HL-60 (cell line): ENCODE measurements around the gene GRIA1.

ENCODE experiments used
- DNase-seq, 2 experiments: peaks; one replicate each; pipeline ENCODE4 v3.0.0-alpha.2; 2010 to 2020; ENCODE audit warnings: low read depth in 1 of 2, low spot score in 1 of 2
- H3K27ac ChIP-seq: fragments of 250-450 bp; sonication (Bioruptor Pico); replicated peaks from 2 replicates; pipeline ENCODE4 v1.5.1; 2020; ENCODE audit warnings: mild to moderate bottlenecking, moderate library complexity
- H3K27me3 ChIP-seq: fragments of 250-450 bp; sonication (Bioruptor Pico); 2 replicates; pipeline ENCODE4 v1.5.1; 2021; ENCODE audit warnings: mild to moderate bottlenecking, moderate library complexity; ENCODE audit not compliant: insufficient read depth, poor library complexity, severe bottlenecking
- H3K4me3 ChIP-seq: replicated peaks from 2 replicates; pipeline ENCODE4 v1.5.1; 2011; ENCODE audit warnings: mild to moderate bottlenecking, control low read depth, low read length; ENCODE audit not compliant: insufficient read depth
- CTCF ChIP-seq: IDR thresholded peaks from one replicate; pipeline ENCODE4 v1.5.1; 2011; ENCODE audit warnings: low read length, control low read depth, inconsistent platforms; ENCODE audit not compliant: insufficient read depth
- GABPA ChIP-seq: IDR thresholded peaks from 2 replicates; pipeline ENCODE4 v1.6.1; 2012; ENCODE audit warnings: low read depth
- POLR2AphosphoS5 ChIP-seq: IDR thresholded peaks from 2 replicates; pipeline ENCODE4 v1.6.1; 2012; ENCODE audit warnings: low read depth
- REST ChIP-seq: IDR thresholded peaks from 2 replicates; pipeline ENCODE4 v1.6.1; 2012; ENCODE audit warnings: low read depth; ENCODE audit not compliant: insufficient replicate concordance
- SPI1 ChIP-seq: IDR thresholded peaks from 2 replicates; pipeline ENCODE4 v1.6.1; 2012; ENCODE audit warnings: low read depth, mild to moderate bottlenecking, borderline replicate concordance

The GRIA1 gene

GRCh38 chr5:153777681-153778581 lies 287.5 kb downstream of the GRIA1 start:
- no peak overlapping the region for H3K4me3 ChIP-seq
- H3K27me3 ChIP-seq, result peaks cover 2% of the 10 kb centered on the region
- no peak for DNase-seq
- H3K27ac ChIP-seq, result no peak overlapping the region
- TF ChIP-seq POLR2AphosphoS5 (no peak), REST (no peak), GABPA (no peak), SPI1 (no peak), CTCF (no peak)

GRCh38 chr5:153779836-153780235 lies 289.4 kb downstream of the GRIA1 start:
- peaks cover 2% of the 10 kb centered on the region for H3K27me3 ChIP-seq
- H3K4me3 ChIP-seq, result no peak overlapping the region
- no peak for DNase-seq
- H3K27ac ChIP-seq, result no peak overlapping the region
- TF ChIP-seq SPI1, result no peak
- TF ChIP-seq REST, result no peak
- no peak for TF ChIP-seq CTCF
- no peak for TF ChIP-seq POLR2AphosphoS5
- no peak for TF ChIP-seq GABPA

GRCh38 chr5:153780876-153781705 lies 290.6 kb downstream of the GRIA1 start:
- Histone ChIP-seq H3K27me3 (peaks cover 4% of the 10 kb centered on the region), H3K27ac (no peak overlapping the region), H3K4me3 (no peak overlapping the region)
- TF ChIP-seq GABPA (no peak), CTCF (no peak), POLR2AphosphoS5 (no peak), SPI1 (no peak)
- no peak for DNase-seq
